ENCODE results near the gene IGSF21. TPM values are rescaled to one million over a fixed set of nuclear protein-coding genes. Genes with fewer than 3 reads are reported as not detected.

The IGSF21 gene
- polyA plus RNA-seq, 1 experiment = not detected

GRCh38 chr1:18339161-18339560 lies 231.6 kb downstream of the IGSF21 start:
- no peak for DNase-seq (ENCODE audit: low read depth, low spot score)
- Histone ChIP-seq H3K27ac (ENCODE audit: low read depth, low read length) (no peak overlapping the region), H3K27me3 (ENCODE audit: control insufficient read depth, insufficient read depth, low read length) (no peaks in the 10 kb centered on the region), H3K9me3 (ENCODE audit: control insufficient read depth, insufficient read depth, low read length) (peaks cover 19% of the 10 kb centered on the region), H3K4me3 (ENCODE audit: low read depth, low read length) (no peak overlapping the region)
- ChIA-PET CTCF (no interaction called here), POLR2A (no interaction called here)
- no peak for TF ChIP-seq CTCF (IDR thresholded peaks at IDR 0.05; ENCODE audit: low read depth, low read length)

- ChIA-PET CTCF (no interaction called here), POLR2A (no interaction called here)
- no peak for DNase-seq (ENCODE audit: low read depth, low spot score)
- Histone ChIP-seq H3K9me3 (ENCODE audit: control insufficient read depth, insufficient read depth, low read length) (peaks cover 10% of the 10 kb centered on the region), H3K4me3 (ENCODE audit: low read depth, low read length) (no peak overlapping the region), H3K27ac (ENCODE audit: low read depth, low read length) (no peak overlapping the region), H3K27me3 (ENCODE audit: control insufficient read depth, insufficient read depth, low read length) (no peaks in the 10 kb centered on the region)
- no peak for TF ChIP-seq CTCF (IDR thresholded peaks at IDR 0.05; ENCODE audit: low read depth, low read length)
Observed at GRCh38 chr1:18340158-18340764, 232.7 kb downstream of the IGSF21 start.

GRCh38 chr1:18340787-18341186 lies 233.2 kb downstream of the IGSF21 start:
- Histone ChIP-seq H3K27ac (ENCODE audit: low read depth, low read length) (no peak overlapping the region), H3K4me3 (ENCODE audit: low read depth, low read length) (no peak overlapping the region), H3K27me3 (ENCODE audit: control insufficient read depth, insufficient read depth, low read length) (no peaks in the 10 kb centered on the region), H3K9me3 (ENCODE audit: control insufficient read depth, insufficient read depth, low read length) (peaks cover 5% of the 10 kb centered on the region)
- no peak for DNase-seq (ENCODE audit: low read depth, low spot score)
- no peak for TF ChIP-seq CTCF (IDR thresholded peaks at IDR 0.05; ENCODE audit: low read depth, low read length)
- ChIA-PET POLR2A (no interaction called here), CTCF (no interaction called here)

- ChIA-PET CTCF (no interaction called here), POLR2A (no interaction called here)
- H3K27me3 ChIP-seq (ENCODE audit: control insufficient read depth, insufficient read depth, low read length) = no peaks in the 10 kb centered on the region
- peaks cover 5% of the 10 kb centered on the region for H3K9me3 ChIP-seq (ENCODE audit: control insufficient read depth, insufficient read depth, low read length)
- no peak overlapping the region for H3K4me3 ChIP-seq (ENCODE audit: low read depth, low read length)
- no peak for TF ChIP-seq CTCF (IDR thresholded peaks at IDR 0.05; ENCODE audit: low read depth, low read length)
- DNase-seq (ENCODE audit: low read depth, low spot score) = no peak
- H3K27ac ChIP-seq (ENCODE audit: low read depth, low read length) = no peak overlapping the region
Observed at GRCh38 chr1:18341291-18342069, 233.9 kb downstream of the IGSF21 start.

GRCh38 chr1:18342744-18343143 lies 235.1 kb downstream of the IGSF21 start:
- no peak for DNase-seq (ENCODE audit: low read depth, low spot score)
- no peak overlapping the region for H3K27ac ChIP-seq (ENCODE audit: low read depth, low read length)
- CTCF ChIA-PET = no interaction called here
- peaks cover 9% of the 10 kb centered on the region for H3K9me3 ChIP-seq (ENCODE audit: control insufficient read depth, insufficient read depth, low read length)
- no peaks in the 10 kb centered on the region for H3K27me3 ChIP-seq (ENCODE audit: control insufficient read depth, insufficient read depth, low read length)
- POLR2A ChIA-PET = no interaction called here
- no peak overlapping the region for H3K4me3 ChIP-seq (ENCODE audit: low read depth, low read length)
- no peak for TF ChIP-seq CTCF (IDR thresholded peaks at IDR 0.05; ENCODE audit: low read depth, low read length)
